Endodermal cell (in vitro differentiated cells): ENCODE data around the gene DNAH1. TPM values are rescaled to one million over a fixed set of nuclear protein-coding genes. Genes with fewer than 3 reads are reported as not detected.

Experiments
- DNase-seq: peaks from one replicate; pipeline ENCODE4 v3.0.0-alpha.2; 2017
- H3K27ac ChIP-seq: 2 replicates; pipeline ENCODE4 v1.5.1; 2013; ENCODE audit warnings: mild to moderate bottlenecking, low read depth, low read length, moderate library complexity
- H3K27me3 ChIP-seq: 2 replicates; pipeline ENCODE4 v1.6.1; 2013; ENCODE audit warnings: mild to moderate bottlenecking, low read length, moderate library complexity; ENCODE audit not compliant: insufficient read depth, control insufficient read depth, poor library complexity, severe bottlenecking
- H3K36me3 ChIP-seq: 2 replicates; pipeline ENCODE4 v1.7.0; 2013; ENCODE audit warnings: mild to moderate bottlenecking, low read length, moderate library complexity; ENCODE audit not compliant: control insufficient read depth, insufficient read depth
- H3K4me1 ChIP-seq: one replicate; pipeline ENCODE4 v1.7.0; 2013; ENCODE audit warnings: low read length; ENCODE audit not compliant: control insufficient read depth, insufficient read depth
- H3K4me3 ChIP-seq: 2 replicates; pipeline ENCODE4 v1.5.1; 2013; ENCODE audit warnings: mild to moderate bottlenecking, low read length, moderate library complexity
- H3K9ac ChIP-seq: 2 replicates; pipeline ENCODE4 v1.6.1; 2013; ENCODE audit warnings: mild to moderate bottlenecking, low read length, moderate library complexity; ENCODE audit not compliant: poor library complexity, severe bottlenecking; ENCODE audit errors: extremely low read depth
- H3K9me3 ChIP-seq: 2 replicates; pipeline ENCODE4 v1.6.1; 2013; ENCODE audit warnings: mild to moderate bottlenecking, low read length, moderate library complexity; ENCODE audit not compliant: control insufficient read depth
- H3K27ac Mint-ChIP-seq: 2 replicates; pipeline ENCODE4 v1.8.0; 2020; ENCODE audit warnings: mixed read lengths
- H3K27me3 Mint-ChIP-seq: 2 replicates; pipeline ENCODE4 v1.8.0; 2021; ENCODE audit warnings: mild to moderate bottlenecking, mixed read lengths; ENCODE audit not compliant: insufficient read depth
- H3K36me3 Mint-ChIP-seq: 2 replicates; pipeline ENCODE4 v1.8.0; 2020; ENCODE audit warnings: low read depth, mixed read lengths
- H3K4me1 Mint-ChIP-seq: 2 replicates; pipeline ENCODE4 v1.8.0; 2020; ENCODE audit warnings: mixed read lengths
- H3K4me3 Mint-ChIP-seq: 2 replicates; pipeline ENCODE4 v1.8.0; 2020; ENCODE audit warnings: mild to moderate bottlenecking, moderate library complexity, mixed read lengths
- H3K9me3 Mint-ChIP-seq: 2 replicates; pipeline ENCODE4 v1.8.0; 2020; ENCODE audit warnings: mild to moderate bottlenecking, mixed read lengths
- CTCF ChIP-seq: fragments of 200-600 bp; sonication (generic); conservative IDR thresholded peaks from 2 replicates; pipeline ENCODE4 v1.5.0; 2021; ENCODE audit warnings: antibody characterized with exemption, mild to moderate bottlenecking
- WGBS, 2 experiments: methylation state at CpG; one replicate each; pipeline versions ENCODE4 v1.1.5 to v1.1.7; 2013; ENCODE audit warnings: missing lambda C conversion rate in 2 of 2, mixed read lengths in 1 of 2; ENCODE audit not compliant: insufficient coverage in 1 of 2, insufficient read length in 1 of 2; 5-methylcytosine and 5-hydroxymethylcytosine counted together
- microRNA-seq: library from miRNA; unstranded; fragments of <30 nt; microRNA quantifications from one replicate; pipeline ENCODE4 v1.2.0, GENCODE V29; 2020; ENCODE audit warnings: borderline microRNAs expressed
- total RNA-seq, 2 donors: library from RNA; stranded (reverse); fragmentation: NEBNext Ultra II Directional in 1 of 2; extraction: Animal tissue kit (Norgen Biotek cat#: 25700) in 1 of 2; gene quantifications; 2 replicates in 1 of 2; 3 replicates in 1 of 2; pipeline ENCODE4 v1.2.1, GENCODE V29; 2021

DNAH1 gene
- total RNA-seq, 2 donors from 2014 or later: 4.9 to 5.5 TPM

- no peaks in the 10 kb centered on the region for H3K9me3 Mint-ChIP-seq
- no peak for TF ChIP-seq CTCF
- H3K27ac Mint-ChIP-seq: no peak overlapping the region
- H3K4me1 Mint-ChIP-seq: peaks cover 5% of the 10 kb centered on the region
- no peak overlapping the region for H3K27ac ChIP-seq
- H3K4me1 ChIP-seq: peaks cover 12% of the 10 kb centered on the region
- 86 to 91% methylated on average over 8 to 12 of the region's 12 CpGs for WGBS, 2 experiments
- no peak overlapping the region for H3K9ac ChIP-seq
- H3K36me3 ChIP-seq: peaks cover 11% of the 10 kb centered on the region
- no peaks in the 10 kb centered on the region for H3K36me3 Mint-ChIP-seq
- no peaks in the 10 kb centered on the region for H3K9me3 ChIP-seq
- no peak overlapping the region for H3K4me3 ChIP-seq
- no peaks in the 10 kb centered on the region for H3K27me3 Mint-ChIP-seq
- no peaks in the 10 kb centered on the region for H3K27me3 ChIP-seq
- DNase-seq: no peak
- H3K4me3 Mint-ChIP-seq: no peak overlapping the region
Observed at GRCh38 chr3:52447512-52448355, 131.6 kb downstream of the DNAH1 start.

Small RNAs within 50 kb of the gene (microRNA-seq; reads per million reads assigned to microRNA genes)
- 2.5 reads per million, percentile 16 among the genes with 10 or more reads in this experiment for gene MIR135A1
- 711 reads per million, percentile 92 among the genes with 10 or more reads in this experiment for gene MIRLET7G

Other genes starting within 250 kb of the DNAH1 start
- 10 to 100 TPM; 19.7 to 24.0 TPM for gene POC1A, start 161.9 kb upstream of the DNAH1 start, total RNA-seq
- 10 to 100 TPM; 33.6 to 50.1 TPM for gene ALAS1, start 118.2 kb upstream of the DNAH1 start, total RNA-seq
- gene TLR9, start 90.7 kb upstream of the DNAH1 start, total RNA-seq: under 1 TPM in 1 of 2 donors, not detected in 1; 0.11 TPM
- 10 to 100 TPM; 40.7 to 41.9 TPM for gene TWF2, start 77.2 kb upstream of the DNAH1 start, total RNA-seq
- gene PPM1M, start 70.6 kb upstream of the DNAH1 start, total RNA-seq: 1 to 10 TPM; 6.7 to 6.8 TPM
- gene WDR82, start 37.7 kb upstream of the DNAH1 start, total RNA-seq: 10 to 100 TPM; 78.4 to 84.2 TPM
- 10 to 100 TPM; 21.7 to 28.4 TPM for gene GLYCTK, start 28.5 kb upstream of the DNAH1 start, total RNA-seq
- gene BAP1, start 93.7 kb downstream of the DNAH1 start, total RNA-seq: 100 to 1,000 TPM in 1 of 2 donors, 10 to 100 TPM in 1; 94.5 to 100 TPM
- 10 to 100 TPM; 10.9 to 12.7 TPM for gene PHF7, start 94.3 kb downstream of the DNAH1 start, total RNA-seq
- gene SEMA3G, start 128.8 kb downstream of the DNAH1 start, total RNA-seq: 1 to 10 TPM; 2.5 to 8.6 TPM
- gene TNNC1, start 137.7 kb downstream of the DNAH1 start, total RNA-seq: 10 to 100 TPM; 44.8 to 64.6 TPM
- gene NISCH, start 139.3 kb downstream of the DNAH1 start, total RNA-seq: 100 to 1,000 TPM; 151 to 156 TPM
- gene STAB1, start 179.0 kb downstream of the DNAH1 start, total RNA-seq: under 1 TPM; 0.24 to 0.55 TPM
- 100 to 1,000 TPM; 288 to 341 TPM for gene NT5DC2, start 217.5 kb downstream of the DNAH1 start, total RNA-seq
- gene UQCC5, start 220.3 kb downstream of the DNAH1 start, total RNA-seq: 10 to 100 TPM; 28.1 to 34.1 TPM